HL-60 (cell line): ENCODE results near the gene CHCHD3.
A peak's percentile ranks its signal among the peaks of the same experiment; 100 is the strongest.

Experiments used
- DNase-seq, 2 experiments: peaks; one replicate each; pipeline ENCODE4 v3.0.0-alpha.2; 2010 to 2020; ENCODE audit warnings: low read depth in 1 of 2, low spot score in 1 of 2
- H3K27ac ChIP-seq: fragments of 250-450 bp; sonication (Bioruptor Pico); replicated peaks from 2 replicates; pipeline ENCODE4 v1.5.1; 2020; ENCODE audit warnings: mild to moderate bottlenecking, moderate library complexity
- H3K27me3 ChIP-seq: fragments of 250-450 bp; sonication (Bioruptor Pico); 2 replicates; pipeline ENCODE4 v1.5.1; 2021; ENCODE audit warnings: mild to moderate bottlenecking, moderate library complexity; ENCODE audit not compliant: insufficient read depth, poor library complexity, severe bottlenecking
- H3K4me3 ChIP-seq: replicated peaks from 2 replicates; pipeline ENCODE4 v1.5.1; 2011; ENCODE audit warnings: mild to moderate bottlenecking, control low read depth, low read length; ENCODE audit not compliant: insufficient read depth
- CTCF ChIP-seq: IDR thresholded peaks from one replicate; pipeline ENCODE4 v1.5.1; 2011; ENCODE audit warnings: low read length, control low read depth, inconsistent platforms; ENCODE audit not compliant: insufficient read depth
- GABPA ChIP-seq: IDR thresholded peaks from 2 replicates; pipeline ENCODE4 v1.6.1; 2012; ENCODE audit warnings: low read depth
- POLR2AphosphoS5 ChIP-seq: IDR thresholded peaks from 2 replicates; pipeline ENCODE4 v1.6.1; 2012; ENCODE audit warnings: low read depth
- REST ChIP-seq: IDR thresholded peaks from 2 replicates; pipeline ENCODE4 v1.6.1; 2012; ENCODE audit warnings: low read depth; ENCODE audit not compliant: insufficient replicate concordance
- SPI1 ChIP-seq: IDR thresholded peaks from 2 replicates; pipeline ENCODE4 v1.6.1; 2012; ENCODE audit warnings: low read depth, mild to moderate bottlenecking, borderline replicate concordance

Gene CHCHD3

GRCh38 chr7:133056370-133057238 is 25.3 kb downstream of the CHCHD3 start:
- Histone ChIP-seq H3K27ac (no peak overlapping the region), H3K4me3 (no peak overlapping the region), H3K27me3 (no peaks in the 10 kb centered on the region)
- no peak for TF ChIP-seq CTCF
- no peak for TF ChIP-seq REST
- no peak for TF ChIP-seq POLR2AphosphoS5
- no peak for TF ChIP-seq SPI1
- no peak for TF ChIP-seq GABPA
- no peak for DNase-seq

- no peak for TF ChIP-seq POLR2AphosphoS5
- no peak for TF ChIP-seq GABPA
- peak; percentile 26; the same call in 1 of the 2 replicates for TF ChIP-seq SPI1
- 0 out of 2 replicates have a peak overlapping the region, but pooled peaks have one; percentile 16 for H3K27ac ChIP-seq
- H3K27me3 ChIP-seq, result no peaks in the 10 kb centered on the region
- peak in 1 of 2 experiments; percentile 37 for DNase-seq
- H3K4me3 ChIP-seq, result no peak overlapping the region
Measured at GRCh38 chr7:133054162-133054840, 27.6 kb downstream of the CHCHD3 start.

- H3K27ac ChIP-seq, result no peak overlapping the region
- no peak for TF ChIP-seq CTCF
- no peak for TF ChIP-seq REST
- TF ChIP-seq GABPA, result no peak
- no peak for TF ChIP-seq SPI1
- TF ChIP-seq POLR2AphosphoS5, result no peak
- no peaks in the 10 kb centered on the region for H3K27me3 ChIP-seq
- no peak for DNase-seq
- H3K4me3 ChIP-seq, result no peak overlapping the region
Measured at GRCh38 chr7:133053321-133053891, 28.5 kb downstream of the CHCHD3 start.

- H3K27ac ChIP-seq, result no peak overlapping the region
- no peak overlapping the region for H3K4me3 ChIP-seq
- no peaks in the 10 kb centered on the region for H3K27me3 ChIP-seq
- no peak for DNase-seq
- TF ChIP-seq SPI1, result no peak
- TF ChIP-seq CTCF, result no peak
- TF ChIP-seq POLR2AphosphoS5, result no peak
Measured at GRCh38 chr7:133052826-133053225, 29.1 kb downstream of the CHCHD3 start.
